GM06990 (cell line): Measurements from ENCODE around the gene RBMS1.

Source experiments
- DNase-seq: peaks from one replicate; pipeline ENCODE4 v3.0.0-alpha.2; 2011; ENCODE audit not compliant: insufficient read length; ENCODE audit errors: extremely low read depth
- H3K27me3 ChIP-seq: replicated peaks from 2 replicates; pipeline ENCODE4 v1.6.0; 2011; ENCODE audit warnings: low read length; ENCODE audit not compliant: control insufficient read depth, insufficient read depth
- H3K36me3 ChIP-seq: 2 replicates; pipeline ENCODE4 v1.5.1; 2011; ENCODE audit warnings: low read length; ENCODE audit not compliant: control insufficient read depth, insufficient read depth
- H3K4me3 ChIP-seq: replicated peaks from 2 replicates; pipeline ENCODE4 v1.5.1; 2011; ENCODE audit warnings: low read depth, mild to moderate bottlenecking, control low read depth, low read length
- TF ChIP-seq, protein P1 (sequence below): IDR thresholded peaks from 2 replicates; pipeline ENCODE4 v1.5.1; 2011; ENCODE audit warnings: low read length, control low read depth, mild to moderate bottlenecking, inconsistent platforms; ENCODE audit not compliant: insufficient read depth, poor library complexity, severe bottlenecking

RBMS1 gene

DNA sequence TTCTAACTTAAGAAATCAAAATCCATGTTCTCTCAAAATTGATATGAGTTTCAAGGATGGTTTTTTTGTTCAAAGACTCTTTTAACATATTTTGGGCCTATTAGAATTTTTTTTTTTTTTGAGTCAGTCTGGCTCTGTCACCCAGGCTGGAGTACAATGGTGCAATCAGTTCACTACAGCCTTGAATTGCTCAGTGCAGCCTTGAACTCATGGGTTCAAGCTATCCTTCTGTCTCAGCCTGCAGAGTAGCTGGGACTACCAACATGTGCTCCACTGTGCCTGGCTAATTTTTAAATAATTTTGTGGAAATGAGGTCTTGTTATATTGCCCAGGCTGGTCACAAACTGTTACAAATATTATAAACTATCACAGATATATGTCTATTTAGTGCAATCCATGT lies 40.6 kb upstream of the RBMS1 start:
- DNase-seq = no peak
- Histone ChIP-seq H3K36me3 (no peaks in the 10 kb centered on the region), H3K4me3 (no peak overlapping the region), H3K27me3 (no peaks in the 10 kb centered on the region)
- TF ChIP-seq, protein P1, sequence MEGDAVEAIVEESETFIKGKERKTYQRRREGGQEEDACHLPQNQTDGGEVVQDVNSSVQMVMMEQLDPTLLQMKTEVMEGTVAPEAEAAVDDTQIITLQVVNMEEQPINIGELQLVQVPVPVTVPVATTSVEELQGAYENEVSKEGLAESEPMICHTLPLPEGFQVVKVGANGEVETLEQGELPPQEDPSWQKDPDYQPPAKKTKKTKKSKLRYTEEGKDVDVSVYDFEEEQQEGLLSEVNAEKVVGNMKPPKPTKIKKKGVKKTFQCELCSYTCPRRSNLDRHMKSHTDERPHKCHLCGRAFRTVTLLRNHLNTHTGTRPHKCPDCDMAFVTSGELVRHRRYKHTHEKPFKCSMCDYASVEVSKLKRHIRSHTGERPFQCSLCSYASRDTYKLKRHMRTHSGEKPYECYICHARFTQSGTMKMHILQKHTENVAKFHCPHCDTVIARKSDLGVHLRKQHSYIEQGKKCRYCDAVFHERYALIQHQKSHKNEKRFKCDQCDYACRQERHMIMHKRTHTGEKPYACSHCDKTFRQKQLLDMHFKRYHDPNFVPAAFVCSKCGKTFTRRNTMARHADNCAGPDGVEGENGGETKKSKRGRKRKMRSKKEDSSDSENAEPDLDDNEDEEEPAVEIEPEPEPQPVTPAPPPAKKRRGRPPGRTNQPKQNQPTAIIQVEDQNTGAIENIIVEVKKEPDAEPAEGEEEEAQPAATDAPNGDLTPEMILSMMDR = no peak

DNA sequence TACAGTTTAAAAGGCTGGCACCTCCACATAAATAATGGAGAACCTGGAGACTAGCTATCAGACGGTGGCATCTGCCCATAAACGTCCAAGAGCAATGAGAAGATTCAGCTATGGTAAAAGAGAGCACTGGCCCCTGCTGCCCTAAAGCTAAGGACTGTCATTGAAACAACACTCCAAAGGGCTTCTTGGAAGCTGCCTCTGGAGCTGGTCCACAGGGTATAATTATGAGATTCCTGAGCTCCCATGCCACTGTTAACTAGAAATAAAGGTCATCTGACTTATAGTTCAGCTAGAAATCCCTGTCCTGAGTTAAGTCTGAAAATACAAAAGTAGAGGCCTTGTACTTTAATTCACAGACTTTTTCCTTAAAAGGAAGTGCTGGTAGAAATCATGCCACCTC lies 39.9 kb upstream of the RBMS1 start:
- Histone ChIP-seq H3K4me3 (no peak overlapping the region), H3K27me3 (no peaks in the 10 kb centered on the region), H3K36me3 (no peaks in the 10 kb centered on the region)
- TF ChIP-seq, protein P1 = no peak
- DNase-seq = no peak

DNA sequence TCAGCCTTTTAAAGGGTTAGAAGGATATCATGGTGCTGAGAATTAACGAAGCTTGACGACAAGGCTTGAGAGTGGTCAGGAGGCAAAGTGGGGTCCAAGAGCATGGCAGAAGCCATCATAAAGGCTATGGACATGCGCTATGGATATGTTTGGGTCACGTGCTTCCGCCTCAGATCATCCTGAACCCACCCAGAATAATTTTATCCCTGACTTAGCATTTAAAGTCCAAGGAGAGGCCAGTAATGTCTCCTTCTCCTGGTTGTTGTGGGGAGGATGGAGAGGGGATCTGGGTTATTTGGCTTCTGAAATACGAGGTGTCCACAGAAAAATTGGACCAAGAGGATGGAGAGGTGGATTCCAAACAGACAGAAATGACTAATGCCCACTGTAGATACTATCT lies 38.8 kb upstream of the RBMS1 start:
- no peaks in the 10 kb centered on the region for H3K27me3 ChIP-seq
- no peak overlapping the region for H3K4me3 ChIP-seq
- no peaks in the 10 kb centered on the region for H3K36me3 ChIP-seq
- no peak for DNase-seq
- TF ChIP-seq, protein P1 = no peak

DNA sequence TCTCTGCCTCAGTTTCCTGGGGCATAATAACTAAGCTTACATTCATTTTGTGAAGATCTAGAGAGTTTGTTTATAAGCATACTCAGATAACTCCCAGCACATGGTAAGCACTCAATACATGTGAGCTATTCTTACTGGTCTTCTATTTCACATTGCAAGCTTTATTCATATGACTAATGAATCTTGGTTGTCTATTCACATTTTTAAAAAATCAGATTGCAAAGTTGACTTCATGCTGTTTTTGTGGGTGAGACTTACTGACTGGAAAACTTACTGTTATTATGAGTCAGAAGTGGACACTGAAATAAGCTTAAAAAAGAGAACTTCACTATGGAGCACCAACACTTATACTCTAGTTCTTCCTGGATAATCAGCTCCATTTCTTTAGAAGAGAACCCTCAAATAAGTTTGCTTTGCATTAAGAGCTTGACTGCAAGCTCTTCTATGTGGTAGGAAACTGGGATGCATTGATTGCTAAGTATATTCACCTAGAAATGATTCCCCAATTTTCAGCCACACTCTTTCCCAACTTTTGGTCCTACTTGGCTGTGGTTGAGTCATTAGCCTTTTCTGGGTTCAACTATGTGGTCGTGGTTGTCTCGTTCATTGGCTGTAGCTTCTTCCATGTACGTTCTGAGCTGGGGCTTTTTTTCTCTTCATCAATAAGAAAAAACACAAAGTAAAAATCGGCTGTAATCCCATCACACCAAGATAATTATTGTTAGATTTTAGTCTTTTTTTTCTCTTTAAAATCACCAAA lies 29.5 kb upstream of the RBMS1 start:
- no peak for DNase-seq
- Histone ChIP-seq H3K4me3 (no peak overlapping the region), H3K27me3 (no peaks in the 10 kb centered on the region), H3K36me3 (no peaks in the 10 kb centered on the region)
- TF ChIP-seq, protein P1 = no peak

DNA sequence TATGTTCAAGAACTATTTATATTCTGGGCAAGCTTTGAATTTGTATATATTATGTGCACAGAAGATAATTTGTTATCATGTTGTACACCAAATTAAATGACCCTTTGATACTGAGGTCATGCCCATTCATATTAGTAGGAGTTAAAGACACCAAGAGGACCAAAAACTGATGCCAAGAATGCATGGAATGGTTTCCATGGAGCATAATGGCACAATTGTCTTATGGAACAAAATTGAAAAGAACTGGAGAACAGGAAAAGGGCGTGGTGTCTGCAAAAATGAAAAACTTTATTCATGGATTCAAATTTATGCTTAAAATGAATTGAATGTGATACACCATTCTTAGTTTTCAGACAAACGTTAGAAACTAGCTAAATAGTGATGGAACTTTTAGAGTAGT lies 24.1 kb upstream of the RBMS1 start:
- no peak for DNase-seq
- H3K27me3 ChIP-seq = no peaks in the 10 kb centered on the region
- TF ChIP-seq, protein P1 = no peak
- no peaks in the 10 kb centered on the region for H3K36me3 ChIP-seq
- H3K4me3 ChIP-seq = no peak overlapping the region
